Liver (tissue), 9 donors: Measurements from ENCODE around the gene GMDS. TPM values are rescaled to one million over a fixed set of nuclear protein-coding genes. Genes with fewer than 3 reads are reported as not detected.
A peak's percentile ranks its signal among the peaks of the same experiment; 100 is the strongest.

Experiments
- DNase-seq: peaks from one replicate; pipeline ENCODE4 v3.0.0-alpha.2; 2017; ENCODE audit warnings: low spot score
- H3K27ac ChIP-seq, 2 donors: one replicate each; pipeline ENCODE4 v1.7.0; 2013; ENCODE audit warnings: inconsistent platforms in 2 of 2, low read length in 2 of 2, control low read depth in 1 of 2, low read depth in 1 of 2, mild to moderate bottlenecking in 1 of 2
- H3K27me3 ChIP-seq, 4 donors: one replicate each; pipeline versions ENCODE4 v1.6.1 to v1.7.0; 2013; ENCODE audit warnings: low read length in 3 of 4, inconsistent platforms in 1 of 4, mild to moderate bottlenecking in 1 of 4, moderate library complexity in 1 of 4; ENCODE audit not compliant: control insufficient read depth in 4 of 4, insufficient read depth in 4 of 4
- H3K36me3 ChIP-seq, 4 donors: one replicate each; pipeline versions ENCODE4 v1.6.1 to v1.7.0; 2013; ENCODE audit warnings: low read length in 3 of 4, mild to moderate bottlenecking in 3 of 4, low read depth in 1 of 4, moderate library complexity in 1 of 4; ENCODE audit not compliant: control insufficient read depth in 4 of 4, insufficient read depth in 3 of 4
- H3K4me1 ChIP-seq, 4 donors: one replicate each; pipeline versions ENCODE4 v1.6.1 to v1.7.0; 2013; ENCODE audit warnings: low read length in 3 of 4, mild to moderate bottlenecking in 3 of 4, moderate library complexity in 1 of 4; ENCODE audit not compliant: control insufficient read depth in 4 of 4, insufficient read depth in 4 of 4
- H3K4me3 ChIP-seq, 3 donors: one replicate each; pipeline versions ENCODE4 v1.6.1 to v1.7.0; 2013; ENCODE audit warnings: low read length in 3 of 3, control low read depth in 1 of 3, low read depth in 1 of 3, mild to moderate bottlenecking in 1 of 3
- H3K9ac ChIP-seq, 2 donors: one replicate each; pipeline ENCODE4 v1.7.0; 2013; ENCODE audit warnings: low read length in 2 of 2, mild to moderate bottlenecking in 2 of 2, moderate library complexity in 2 of 2, control low read depth in 1 of 2, low read depth in 1 of 2
- H3K9me3 ChIP-seq, 4 donors: one replicate each; pipeline versions ENCODE4 v1.6.1 to v1.7.0; 2013; ENCODE audit warnings: low read length in 3 of 4; ENCODE audit not compliant: control insufficient read depth in 4 of 4
- EGR1 ChIP-seq, 2 donors: IDR thresholded peaks; 2 replicates each; pipeline ENCODE4 v1.6.1; 2016 to 2018; ENCODE audit warnings: antibody characterized with exemption in 2 of 2, low read depth in 2 of 2
- FOXA2 ChIP-seq: IDR thresholded peaks from 2 replicates; pipeline ENCODE4 v1.6.1; 2016; ENCODE audit warnings: antibody characterized with exemption
- GABPA ChIP-seq, 2 donors: IDR thresholded peaks in 1 of 2; conservative IDR thresholded peaks in 1 of 2; 2 replicates each; pipeline ENCODE4 v1.6.1; 2016; ENCODE audit warnings: antibody characterized with exemption in 2 of 2, mild to moderate bottlenecking in 1 of 2, moderate library complexity in 1 of 2
- HNF4A ChIP-seq, 2 donors: conservative IDR thresholded peaks; 2 replicates each; pipeline ENCODE4 v1.6.1; 2016; ENCODE audit warnings: antibody characterized with exemption in 2 of 2, mild to moderate bottlenecking in 2 of 2
- HNF4G ChIP-seq: IDR thresholded peaks from 2 replicates; pipeline ENCODE4 v1.6.1; 2016; ENCODE audit warnings: antibody characterized with exemption
- NR2F2 ChIP-seq: IDR thresholded peaks from 2 replicates; pipeline ENCODE4 v1.6.1; 2016; ENCODE audit warnings: antibody characterized with exemption
- RAD21 ChIP-seq, 2 donors: IDR thresholded peaks; 2 replicates each; pipeline ENCODE4 v1.6.1; 2016; ENCODE audit warnings: antibody characterized with exemption in 2 of 2, mild to moderate bottlenecking in 2 of 2
- RXRA ChIP-seq, 2 donors: IDR thresholded peaks; 2 replicates each; pipeline ENCODE4 v1.6.1; 2017 to 2018; ENCODE audit warnings: antibody characterized with exemption in 2 of 2, mild to moderate bottlenecking in 1 of 2
- SP1 ChIP-seq: IDR thresholded peaks from 2 replicates; pipeline ENCODE4 v1.6.1; 2018; ENCODE audit warnings: antibody characterized with exemption, mild to moderate bottlenecking
- WGBS: extraction: QIAGEN DNeasy Blood & Tissue Kit; methylation state at CpG from one replicate; pipeline ENCODE4 v1.1.7; 2013; 5-methylcytosine and 5-hydroxymethylcytosine counted together
- polyA plus RNA-seq, 2 donors: library from polyadenylated mRNA; stranded (reverse) in 1 of 2; unstranded in 1 of 2; fragments of 200-250 nt in 1 of 2; fragments of >200 nt in 1 of 2; fragmentation: Nextera tagmentation in 1 of 2; extraction: Ambion mirVana in 1 of 2; gene quantifications; one replicate each; pipeline versions ENCODE4 v1.2.1 to v1.2.3, GENCODE V29; 2013 to 2015
- total RNA-seq, 2 donors: library from RNA; depleted of rRNA; stranded (reverse); fragments of >200 nt; gene quantifications; one replicate each; pipeline ENCODE4 v1.2.3, GENCODE V29; 2014
- TF ChIP-seq, protein P1 (sequence below): IDR thresholded peaks from 2 replicates; pipeline ENCODE4 v1.6.1; 2016; ENCODE audit warnings: antibody characterized with exemption
- TF ChIP-seq, protein P2 (sequence below): IDR thresholded peaks from 2 replicates; pipeline ENCODE4 v1.6.1; 2016; ENCODE audit warnings: antibody characterized with exemption
- TF ChIP-seq, protein P3 (sequence below): IDR thresholded peaks from 2 replicates; pipeline ENCODE4 v1.6.1; 2016; ENCODE audit warnings: antibody characterized with exemption, mild to moderate bottlenecking
- TF ChIP-seq, protein P4 (sequence below): fragments of 150-350 bp; IDR thresholded peaks from 2 replicates; pipeline ENCODE4 v1.5.1; 2017; ENCODE audit warnings: improper control_type of control experiment, low read depth, low read length; ENCODE audit not compliant: missing input control
- donor health status: healthy.
- donor health status: healthy.
- donor health status: healthy.
- donor health status: healthy.
- donor health status: healthy.

The GMDS gene
- total and polyA plus RNA-seq, 4 donors = 3.5 to 15.6 (median 13.0) TPM

DNA sequence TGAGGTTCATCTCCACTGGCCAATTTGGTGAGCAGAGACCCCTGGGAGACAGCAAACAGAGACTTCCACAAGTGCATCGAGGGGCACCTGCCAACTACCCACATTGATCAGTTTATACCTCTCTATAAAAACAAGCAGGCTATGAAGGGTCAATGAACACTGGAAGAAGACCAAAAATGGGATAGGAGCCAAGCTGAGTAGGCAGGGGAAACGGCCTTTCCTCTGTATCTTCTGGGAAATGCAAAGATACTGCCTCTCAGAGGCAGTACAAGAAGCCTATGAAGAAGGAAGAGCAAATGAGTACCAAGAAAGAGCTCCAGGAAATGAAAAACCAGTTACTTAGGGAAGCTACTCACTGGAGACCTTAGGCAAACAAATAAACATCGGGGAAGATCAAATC lies 247.7 kb downstream of the GMDS start:
- 19% methylated on average over 3 of the region's 3 CpGs for WGBS
- Histone ChIP-seq H3K4me1 (peaks cover 0 to 2% (median under 1%) of the 10 kb centered on the region in 4 donors), H3K36me3 (no peaks in the 10 kb centered on the region), H3K9me3 (no peaks in the 10 kb centered on the region), H3K27me3 (no peaks in the 10 kb centered on the region), H3K27ac (no peak overlapping the region), H3K9ac (no peak overlapping the region), H3K4me3 (no peak overlapping the region)
- TF ChIP-seq EGR1 (IDR thresholded peaks at IDR 0.05; ENCODE audit: low read depth in 2 of 2) (no peak), SP1 (no peak), NR2F2 (no peak), RAD21 (IDR thresholded peaks at IDR 0.05) (peak in 1 of 2 donors; percentile 8), RXRA (IDR thresholded peaks at IDR 0.05) (no peak)
- TF ChIP-seq, protein P1, sequence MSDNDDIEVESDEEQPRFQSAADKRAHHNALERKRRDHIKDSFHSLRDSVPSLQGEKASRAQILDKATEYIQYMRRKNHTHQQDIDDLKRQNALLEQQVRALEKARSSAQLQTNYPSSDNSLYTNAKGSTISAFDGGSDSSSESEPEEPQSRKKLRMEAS = no peak
- DNase-seq = no peak

DNA sequence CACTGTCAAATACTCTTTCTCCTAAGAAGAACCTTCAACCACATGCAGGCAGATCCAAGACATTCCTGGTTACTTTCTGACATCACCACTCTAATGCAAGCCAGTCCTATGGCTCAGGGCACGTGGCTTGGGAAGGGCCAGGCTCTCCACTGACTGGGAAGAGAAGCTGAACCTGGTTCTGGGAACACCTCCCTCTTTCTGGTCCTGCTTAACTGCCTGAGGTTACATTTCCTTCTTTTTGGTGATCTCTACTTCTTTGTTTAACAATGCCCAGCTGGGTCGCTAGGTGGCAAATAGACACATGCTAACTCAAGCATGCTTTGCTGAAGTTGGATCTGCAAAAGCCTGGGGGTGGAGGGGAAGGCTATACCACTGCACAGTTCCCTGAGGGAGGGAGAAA lies 249.8 kb downstream of the GMDS start:
- no peak for DNase-seq
- no peak overlapping the region for H3K9ac ChIP-seq
- no peak overlapping the region for H3K27ac ChIP-seq
- H3K9me3 ChIP-seq = no peaks in the 10 kb centered on the region
- H3K4me3 ChIP-seq = no peak overlapping the region
- no peaks in the 10 kb centered on the region for H3K27me3 ChIP-seq
- TF ChIP-seq RAD21 (IDR thresholded peaks at IDR 0.05) (no peak), HNF4A (conservative IDR thresholded peaks at IDR 0.05) (no peak), SP1 (no peak), GABPA (IDR thresholded peaks at IDR 0.05 in 1 of 2, conservative IDR thresholded peaks at IDR 0.05 in 1 of 2) (no peak), RXRA (IDR thresholded peaks at IDR 0.05) (no peak), HNF4G (no peak), FOXA2 (no peak), EGR1 (IDR thresholded peaks at IDR 0.05; ENCODE audit: low read depth in 2 of 2) (no peak)
- TF ChIP-seq, protein P2, sequence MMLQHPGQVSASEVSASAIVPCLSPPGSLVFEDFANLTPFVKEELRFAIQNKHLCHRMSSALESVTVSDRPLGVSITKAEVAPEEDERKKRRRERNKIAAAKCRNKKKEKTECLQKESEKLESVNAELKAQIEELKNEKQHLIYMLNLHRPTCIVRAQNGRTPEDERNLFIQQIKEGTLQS = no peak
- TF ChIP-seq, protein P3, sequence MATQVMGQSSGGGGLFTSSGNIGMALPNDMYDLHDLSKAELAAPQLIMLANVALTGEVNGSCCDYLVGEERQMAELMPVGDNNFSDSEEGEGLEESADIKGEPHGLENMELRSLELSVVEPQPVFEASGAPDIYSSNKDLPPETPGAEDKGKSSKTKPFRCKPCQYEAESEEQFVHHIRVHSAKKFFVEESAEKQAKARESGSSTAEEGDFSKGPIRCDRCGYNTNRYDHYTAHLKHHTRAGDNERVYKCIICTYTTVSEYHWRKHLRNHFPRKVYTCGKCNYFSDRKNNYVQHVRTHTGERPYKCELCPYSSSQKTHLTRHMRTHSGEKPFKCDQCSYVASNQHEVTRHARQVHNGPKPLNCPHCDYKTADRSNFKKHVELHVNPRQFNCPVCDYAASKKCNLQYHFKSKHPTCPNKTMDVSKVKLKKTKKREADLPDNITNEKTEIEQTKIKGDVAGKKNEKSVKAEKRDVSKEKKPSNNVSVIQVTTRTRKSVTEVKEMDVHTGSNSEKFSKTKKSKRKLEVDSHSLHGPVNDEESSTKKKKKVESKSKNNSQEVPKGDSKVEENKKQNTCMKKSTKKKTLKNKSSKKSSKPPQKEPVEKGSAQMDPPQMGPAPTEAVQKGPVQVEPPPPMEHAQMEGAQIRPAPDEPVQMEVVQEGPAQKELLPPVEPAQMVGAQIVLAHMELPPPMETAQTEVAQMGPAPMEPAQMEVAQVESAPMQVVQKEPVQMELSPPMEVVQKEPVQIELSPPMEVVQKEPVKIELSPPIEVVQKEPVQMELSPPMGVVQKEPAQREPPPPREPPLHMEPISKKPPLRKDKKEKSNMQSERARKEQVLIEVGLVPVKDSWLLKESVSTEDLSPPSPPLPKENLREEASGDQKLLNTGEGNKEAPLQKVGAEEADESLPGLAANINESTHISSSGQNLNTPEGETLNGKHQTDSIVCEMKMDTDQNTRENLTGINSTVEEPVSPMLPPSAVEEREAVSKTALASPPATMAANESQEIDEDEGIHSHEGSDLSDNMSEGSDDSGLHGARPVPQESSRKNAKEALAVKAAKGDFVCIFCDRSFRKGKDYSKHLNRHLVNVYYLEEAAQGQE = no peak
- TF ChIP-seq, protein P1 = no peak
- H3K4me1 ChIP-seq = peaks cover 0 to 5% (median under 1%) of the 10 kb centered on the region in 4 donors
- H3K36me3 ChIP-seq = no peaks in the 10 kb centered on the region
- 97% methylated on average over 2 of the region's 2 CpGs for WGBS

- Histone ChIP-seq H3K36me3 (no peaks in the 10 kb centered on the region), H3K9ac (no peak overlapping the region), H3K27me3 (no peaks in the 10 kb centered on the region), H3K27ac (no peak overlapping the region), H3K4me3 (no peak overlapping the region), H3K4me1 (peaks cover 0 to 5% (median under 1%) of the 10 kb centered on the region in 4 donors), H3K9me3 (no peaks in the 10 kb centered on the region)
- TF ChIP-seq, protein P4, sequence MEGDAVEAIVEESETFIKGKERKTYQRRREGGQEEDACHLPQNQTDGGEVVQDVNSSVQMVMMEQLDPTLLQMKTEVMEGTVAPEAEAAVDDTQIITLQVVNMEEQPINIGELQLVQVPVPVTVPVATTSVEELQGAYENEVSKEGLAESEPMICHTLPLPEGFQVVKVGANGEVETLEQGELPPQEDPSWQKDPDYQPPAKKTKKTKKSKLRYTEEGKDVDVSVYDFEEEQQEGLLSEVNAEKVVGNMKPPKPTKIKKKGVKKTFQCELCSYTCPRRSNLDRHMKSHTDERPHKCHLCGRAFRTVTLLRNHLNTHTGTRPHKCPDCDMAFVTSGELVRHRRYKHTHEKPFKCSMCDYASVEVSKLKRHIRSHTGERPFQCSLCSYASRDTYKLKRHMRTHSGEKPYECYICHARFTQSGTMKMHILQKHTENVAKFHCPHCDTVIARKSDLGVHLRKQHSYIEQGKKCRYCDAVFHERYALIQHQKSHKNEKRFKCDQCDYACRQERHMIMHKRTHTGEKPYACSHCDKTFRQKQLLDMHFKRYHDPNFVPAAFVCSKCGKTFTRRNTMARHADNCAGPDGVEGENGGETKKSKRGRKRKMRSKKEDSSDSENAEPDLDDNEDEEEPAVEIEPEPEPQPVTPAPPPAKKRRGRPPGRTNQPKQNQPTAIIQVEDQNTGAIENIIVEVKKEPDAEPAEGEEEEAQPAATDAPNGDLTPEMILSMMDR = no peak
- no peak for TF ChIP-seq RAD21 (IDR thresholded peaks at IDR 0.05)
- TF ChIP-seq EGR1 (IDR thresholded peaks at IDR 0.05; ENCODE audit: low read depth in 2 of 2) = no peak
- no peak for TF ChIP-seq FOXA2
- TF ChIP-seq, protein P2 = no peak
- TF ChIP-seq, protein P3 = no peak
- no peak for TF ChIP-seq RXRA (IDR thresholded peaks at IDR 0.05)
- DNase-seq = no peak
- 93% methylated on average over 6 of the region's 6 CpGs for WGBS
Measured at GRCh38 chr6:1993042-1993441, 252.4 kb downstream of the GMDS start.
